ENCODE measurements around the gene PPAN.
A peak's percentile ranks its signal among the peaks of the same experiment; 100 is the strongest.

Gene PPAN

GRCh38 chr19:10114651-10115391, 8.7 kb downstream of the PPAN start:
- DNase-seq: peak; percentile 31

- no peak for DNase-seq
Measured at GRCh38 chr19:10115392-10116084, 9.4 kb downstream of the PPAN start.

DNA sequence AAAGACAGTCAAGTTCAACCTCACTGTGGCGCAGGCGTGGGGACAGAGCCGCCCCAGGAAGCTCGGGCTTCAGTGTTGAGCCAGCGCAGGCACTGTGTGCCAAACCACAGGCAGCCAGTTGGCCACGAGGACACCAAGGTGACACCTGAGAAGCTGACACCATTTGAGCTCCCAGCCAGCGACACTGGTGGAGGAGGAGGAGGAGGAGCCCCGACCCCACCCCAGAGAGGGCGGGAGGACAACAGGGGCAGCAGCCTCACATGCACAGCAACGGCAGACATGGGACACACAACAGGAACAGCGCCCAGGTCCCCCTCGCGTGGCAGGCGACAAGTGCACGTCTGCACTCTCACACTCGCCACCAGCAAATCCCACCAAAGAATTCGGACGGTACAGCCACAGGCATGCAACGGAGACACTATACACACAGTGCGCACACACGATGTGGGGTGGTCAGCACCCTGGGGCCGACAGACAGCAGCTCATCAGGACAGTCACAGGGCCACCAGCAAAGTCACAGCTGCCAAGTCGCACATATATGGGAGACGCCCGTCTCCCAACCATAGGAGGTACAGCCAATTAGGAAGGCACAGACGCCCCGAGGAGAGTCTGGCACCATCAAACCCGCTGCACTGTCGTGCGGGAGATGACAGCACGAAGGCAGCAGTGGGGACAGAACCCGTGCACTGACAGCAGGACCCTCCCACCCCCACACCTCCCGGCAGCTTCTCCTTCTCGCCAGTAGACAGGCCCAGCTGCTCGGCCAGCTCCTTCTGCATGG, 10.1 kb downstream of the PPAN start:
- DNase-seq: no peak

DNA sequence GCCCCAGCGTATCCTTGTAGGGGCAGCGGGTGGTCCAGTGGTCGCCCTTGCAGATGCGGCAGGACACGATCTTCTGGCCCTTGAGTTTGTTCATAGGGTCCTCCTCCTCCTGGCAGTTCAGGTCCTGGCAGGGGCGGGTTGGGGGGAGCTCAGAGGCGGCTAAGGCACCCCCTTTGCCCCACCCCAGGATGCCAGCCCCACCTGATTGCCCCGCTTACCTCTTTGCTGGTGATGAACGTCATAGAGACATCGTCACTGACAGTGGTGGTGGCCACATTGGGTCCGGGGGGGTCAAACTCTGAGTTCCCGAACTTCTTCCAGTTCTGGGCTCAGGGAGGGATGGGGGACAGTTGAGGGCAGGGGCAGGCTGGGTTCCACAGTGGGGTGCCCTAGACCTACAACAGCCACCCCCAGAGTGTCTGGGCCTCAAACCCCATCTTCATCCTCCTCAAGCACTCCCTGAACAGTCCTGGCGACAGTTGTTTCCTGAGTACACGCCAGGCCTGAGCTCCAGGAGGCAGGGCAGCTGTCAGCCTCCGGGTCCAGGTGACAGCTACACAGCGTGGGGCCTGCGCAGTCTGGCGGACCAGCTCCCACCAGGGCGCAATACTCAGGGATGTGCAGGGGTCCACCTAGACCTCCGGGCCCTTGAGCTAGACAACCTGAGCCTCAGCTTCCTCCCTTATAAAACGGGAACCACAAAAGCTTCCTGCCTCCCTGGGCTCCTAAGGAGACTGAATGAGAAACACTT, 10.9 kb downstream of the PPAN start:
- no peak for DNase-seq

GRCh38 chr19:10118960-10119359, 12.8 kb downstream of the PPAN start:
- no peak for DNase-seq

DNA sequence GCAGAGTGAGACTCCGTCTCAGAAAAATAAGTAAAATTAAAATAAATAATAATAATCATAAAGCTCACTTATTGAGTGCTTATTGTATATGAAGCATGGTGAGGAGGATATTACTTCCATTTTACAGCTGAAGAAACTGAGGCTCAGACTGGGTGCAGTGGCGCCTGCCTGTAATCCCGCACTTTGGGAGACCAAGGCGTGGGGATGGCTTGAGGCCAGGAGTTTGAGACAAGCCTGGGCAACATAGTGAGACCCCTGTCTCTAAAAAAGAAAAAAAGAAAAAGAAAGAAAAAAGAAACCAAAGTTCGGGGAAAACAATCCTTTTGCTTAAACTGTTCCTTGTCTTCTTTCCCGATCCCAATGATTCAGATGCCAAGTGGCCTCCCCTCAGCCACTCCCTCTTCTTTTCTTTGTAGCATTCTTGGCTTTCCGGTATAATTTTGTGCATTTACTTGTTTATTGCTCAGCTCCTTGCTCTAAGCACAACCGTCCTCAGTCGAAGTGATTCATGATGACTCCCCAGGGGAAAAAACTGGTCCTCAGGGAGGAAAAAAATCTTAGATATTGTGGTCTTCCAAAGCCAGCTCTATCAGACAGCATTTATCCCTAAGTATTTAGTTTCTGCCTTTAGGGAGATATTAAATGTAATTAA, 14.5 kb downstream of the PPAN start:
- no peak for DNase-seq

DNA sequence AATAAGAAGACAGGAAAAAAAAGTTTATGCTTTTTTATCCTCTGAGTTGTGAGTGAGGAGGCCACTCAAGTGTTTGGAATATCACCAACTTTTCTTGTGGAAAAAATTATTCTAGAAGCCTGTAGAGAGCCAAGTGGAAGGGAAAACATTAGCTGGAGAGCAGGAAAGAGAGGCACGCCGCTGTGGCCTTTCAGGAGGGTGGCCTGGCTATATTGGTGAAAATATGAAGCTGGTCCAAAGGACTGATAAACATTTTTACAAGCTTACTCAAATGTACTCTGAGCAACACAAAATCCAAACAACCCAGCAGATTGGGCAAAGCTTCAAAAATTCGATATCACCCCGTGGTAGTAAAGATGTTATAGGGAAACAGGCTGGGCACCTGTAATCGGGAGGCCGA, 15.9 kb downstream of the PPAN start:
- no peak for DNase-seq

GRCh38 chr19:10124429-10124828, 18.3 kb downstream of the PPAN start:
- DNase-seq: no peak

DNA sequence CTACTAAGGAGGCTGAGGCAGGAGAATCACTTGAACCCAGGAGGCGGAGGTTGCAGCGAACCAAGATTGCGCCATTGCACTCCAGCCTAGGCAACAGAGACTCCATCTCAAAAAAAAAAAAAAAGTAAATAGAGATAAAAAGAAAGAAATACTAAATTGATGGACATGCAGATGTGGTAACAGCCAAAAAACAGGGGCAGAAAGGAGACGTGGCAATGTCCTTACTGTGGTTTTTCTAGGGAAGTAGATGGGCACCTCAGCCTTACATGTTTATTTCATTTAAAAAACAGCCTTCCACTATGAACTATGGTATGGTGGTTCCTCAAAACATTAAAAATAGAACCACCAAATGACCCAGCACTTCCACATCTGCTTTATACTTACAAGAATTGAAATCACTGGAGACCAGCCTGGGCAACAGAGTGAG, 20.1 kb downstream of the PPAN start:
- DNase-seq: no peak

DNA sequence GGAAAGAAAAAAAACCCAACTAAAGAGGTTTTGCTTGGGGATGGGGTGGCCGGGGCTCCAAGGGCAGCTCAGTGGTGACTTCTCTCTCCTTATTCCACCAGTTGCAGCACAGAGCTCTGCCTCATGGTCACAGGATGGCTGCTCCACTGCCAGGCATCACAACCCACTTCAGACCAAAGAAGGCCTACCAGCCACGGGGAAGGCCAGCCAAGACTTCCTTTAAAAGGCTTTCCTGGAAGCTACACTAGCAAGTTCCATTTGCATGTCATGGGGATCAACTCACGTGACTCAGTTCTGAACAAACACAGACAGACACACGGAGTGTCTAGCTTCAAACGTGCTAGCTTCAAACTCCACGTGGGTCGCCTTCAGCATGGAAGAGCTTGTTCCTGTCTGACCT, 26.7 kb downstream of the PPAN start:
- DNase-seq: no peak

- DNase-seq: no peak
Measured at GRCh38 chr19:10133596-10133995, 27.4 kb downstream of the PPAN start.

DNA sequence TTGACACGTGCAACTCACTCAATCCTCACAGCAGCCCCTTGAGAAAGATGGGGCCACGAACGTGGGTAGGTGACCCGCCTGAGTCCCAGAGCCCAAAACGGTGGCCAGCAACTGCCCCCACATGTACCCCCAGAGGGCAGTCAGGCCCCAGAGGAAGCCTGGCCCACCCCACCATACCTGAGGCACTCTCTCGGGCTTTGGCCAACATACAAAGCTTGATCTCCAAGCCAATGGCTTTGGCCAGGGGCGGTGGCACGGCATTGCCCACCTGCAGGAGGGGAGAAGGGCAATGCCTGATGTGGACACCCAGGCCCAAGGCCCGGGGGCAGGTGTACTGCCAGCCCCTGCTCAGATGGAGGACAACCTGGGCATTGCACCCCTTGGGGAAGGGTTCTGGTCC, 27.9 kb downstream of the PPAN start:
- DNase-seq: no peak

- DNase-seq: no peak
Measured at GRCh38 chr19:10135551-10136334, 29.6 kb downstream of the PPAN start.

DNA sequence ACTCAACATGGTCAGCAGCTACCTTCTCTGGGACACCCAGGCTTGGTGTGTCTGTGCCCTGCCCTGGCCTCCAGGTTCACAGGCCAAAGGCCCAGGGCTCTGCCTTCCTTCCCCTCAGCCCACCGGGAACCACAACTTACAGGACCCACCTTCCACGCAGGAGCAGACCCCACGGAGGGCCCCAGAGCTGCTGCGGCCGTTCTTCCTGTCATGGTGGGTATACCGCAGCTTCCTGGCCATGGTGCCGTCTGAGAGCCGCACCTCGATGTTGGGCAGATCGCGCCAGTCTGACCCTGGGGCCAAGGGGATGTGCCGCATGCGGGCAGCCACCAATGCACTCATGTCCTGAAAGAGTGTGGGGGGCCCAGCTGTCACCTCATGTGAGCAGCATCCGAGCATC, 30.8 kb downstream of the PPAN start:
- no peak for DNase-seq

DNA sequence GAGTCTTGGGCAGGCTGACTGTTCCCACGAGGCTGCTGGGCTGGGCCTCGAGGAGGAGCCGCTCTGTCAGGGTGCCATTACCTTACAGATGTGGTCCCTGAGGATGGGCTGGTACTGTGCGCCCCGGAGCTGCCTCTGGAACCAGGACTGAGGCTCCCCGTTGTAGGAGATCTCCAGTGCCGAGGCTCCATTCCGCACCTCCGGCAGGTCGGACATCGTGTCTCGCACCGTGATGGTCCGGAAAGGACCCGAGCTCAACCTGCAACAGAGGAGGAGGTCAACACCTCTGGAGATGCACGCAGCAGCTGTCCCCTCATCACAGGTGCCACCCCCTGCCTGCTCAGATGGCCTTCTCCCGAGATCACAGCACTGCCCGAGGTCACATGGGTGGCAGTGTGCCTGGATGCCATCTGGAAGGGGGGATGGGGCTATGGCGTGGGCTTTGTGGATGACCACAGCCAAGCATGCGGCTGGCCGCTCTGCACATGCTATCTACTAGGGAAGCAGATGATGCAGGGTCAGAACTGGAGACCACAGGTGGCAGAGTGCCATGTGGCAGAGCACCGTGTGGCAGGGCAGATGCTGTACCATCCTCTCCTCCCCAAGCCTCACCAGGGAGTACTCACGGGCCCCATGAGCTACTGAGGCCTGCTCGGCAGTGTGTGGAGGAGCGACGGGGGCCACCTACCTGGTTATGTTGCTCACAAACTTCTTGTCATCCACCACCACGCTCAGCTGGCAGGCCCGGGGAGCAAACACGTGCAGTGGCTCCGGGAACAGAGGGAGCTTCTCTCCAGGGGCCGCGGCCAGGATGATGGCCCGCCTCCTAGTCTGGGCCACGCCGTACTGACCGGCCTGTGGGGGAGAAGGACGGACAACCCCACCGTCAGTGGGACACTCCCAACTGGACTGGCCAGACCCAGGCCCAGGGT, 31.9 kb downstream of the PPAN start:
- DNase-seq: no peak

DNA sequence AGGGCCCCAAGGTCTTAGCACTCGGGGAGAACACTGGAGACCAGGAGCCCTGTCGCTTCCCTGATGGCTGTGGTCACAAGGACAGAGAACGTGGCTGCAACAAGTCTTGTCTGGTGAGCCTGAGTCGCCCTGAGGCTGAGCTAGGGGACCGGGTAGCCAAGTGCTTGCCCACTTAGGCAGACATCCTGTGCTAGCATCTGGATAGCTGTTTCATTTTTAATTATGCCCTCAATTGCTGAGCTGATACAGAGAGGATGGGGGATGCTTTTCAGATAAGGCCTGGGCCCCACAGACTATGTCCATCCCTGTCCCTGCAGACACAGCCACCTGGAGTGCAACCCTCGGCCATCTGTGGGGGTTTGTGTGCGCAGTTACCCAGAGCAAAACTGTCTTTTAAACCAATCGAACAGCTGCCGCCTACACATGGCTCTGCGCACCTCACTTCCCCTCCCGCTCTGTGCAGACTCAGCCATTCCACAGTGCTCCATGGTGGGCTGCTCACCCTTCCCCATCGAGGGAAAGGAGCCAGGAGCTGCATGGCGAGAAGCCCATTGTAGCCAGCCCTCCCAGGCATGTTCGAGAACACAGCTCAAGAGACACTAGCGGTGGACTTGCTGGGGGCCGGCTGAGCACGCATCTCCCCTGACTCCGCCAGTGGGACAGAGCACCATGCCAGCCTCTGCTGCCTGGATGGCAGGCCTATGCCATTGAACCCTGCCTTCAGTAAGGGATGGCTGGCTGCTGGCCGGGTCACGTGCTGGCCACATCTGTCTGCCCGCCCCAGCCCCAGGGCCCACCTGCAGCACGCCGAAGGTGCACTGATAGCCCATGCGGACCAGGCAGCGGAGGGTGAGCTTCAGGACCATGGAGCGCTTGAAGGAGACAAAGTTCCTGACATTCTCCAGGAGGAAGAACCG, 33.0 kb downstream of the PPAN start:
- no peak for DNase-seq

DNA sequence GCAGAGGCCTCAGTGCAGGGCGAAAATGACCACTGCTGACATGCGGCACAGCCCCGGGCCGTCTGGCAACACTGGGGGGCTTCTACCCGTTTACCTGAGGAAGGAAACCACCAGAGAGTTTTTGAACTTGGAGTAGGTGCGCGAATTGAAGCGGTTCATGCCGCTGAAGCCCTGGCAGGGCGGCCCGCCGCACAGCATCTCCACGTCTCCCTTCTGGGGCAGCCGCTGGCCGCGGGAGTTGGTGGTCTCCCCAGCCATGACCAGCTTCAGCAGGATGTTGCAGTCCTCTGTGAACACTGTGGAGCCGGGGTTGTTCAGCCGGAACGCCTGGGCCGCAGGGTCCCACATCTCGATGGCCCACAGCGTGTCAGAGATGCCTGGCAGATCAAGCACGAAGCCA, 33.8 kb downstream of the PPAN start:
- DNase-seq: no peak

GRCh38 chr19:10141479-10141878, 35.3 kb downstream of the PPAN start:
- no peak for DNase-seq

DNA sequence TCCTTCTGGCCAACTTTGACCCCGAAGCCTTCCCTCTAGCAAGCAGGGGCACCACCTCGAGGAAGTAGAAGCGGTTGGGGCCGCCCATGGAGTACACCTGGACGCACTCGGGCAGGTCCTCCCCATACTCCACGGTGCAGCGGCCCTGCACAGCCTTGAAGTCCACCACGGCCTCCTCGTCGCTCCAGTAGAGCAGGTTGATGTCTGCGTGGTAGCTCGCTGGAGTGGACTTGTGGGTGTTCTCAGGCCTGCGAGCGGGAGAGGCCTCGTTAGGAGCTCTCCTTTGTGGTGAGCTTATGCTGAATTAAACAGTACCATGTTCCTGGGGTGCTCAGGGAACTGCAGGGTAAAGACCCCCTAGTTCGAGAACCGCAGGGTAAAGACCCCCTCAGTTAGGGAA, 35.8 kb downstream of the PPAN start:
- no peak for DNase-seq
